CD4-positive, alpha-beta T cell treated with Interleukin-17A for 1 hour (primary cell): ENCODE data around the gene FEN1.

Source experiments
- DNase-seq: peaks from one replicate; pipeline ENCODE4 v3.0.0-alpha.2; 2020

Gene FEN1, protein sequence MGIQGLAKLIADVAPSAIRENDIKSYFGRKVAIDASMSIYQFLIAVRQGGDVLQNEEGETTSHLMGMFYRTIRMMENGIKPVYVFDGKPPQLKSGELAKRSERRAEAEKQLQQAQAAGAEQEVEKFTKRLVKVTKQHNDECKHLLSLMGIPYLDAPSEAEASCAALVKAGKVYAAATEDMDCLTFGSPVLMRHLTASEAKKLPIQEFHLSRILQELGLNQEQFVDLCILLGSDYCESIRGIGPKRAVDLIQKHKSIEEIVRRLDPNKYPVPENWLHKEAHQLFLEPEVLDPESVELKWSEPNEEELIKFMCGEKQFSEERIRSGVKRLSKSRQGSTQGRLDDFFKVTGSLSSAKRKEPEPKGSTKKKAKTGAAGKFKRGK

DNA sequence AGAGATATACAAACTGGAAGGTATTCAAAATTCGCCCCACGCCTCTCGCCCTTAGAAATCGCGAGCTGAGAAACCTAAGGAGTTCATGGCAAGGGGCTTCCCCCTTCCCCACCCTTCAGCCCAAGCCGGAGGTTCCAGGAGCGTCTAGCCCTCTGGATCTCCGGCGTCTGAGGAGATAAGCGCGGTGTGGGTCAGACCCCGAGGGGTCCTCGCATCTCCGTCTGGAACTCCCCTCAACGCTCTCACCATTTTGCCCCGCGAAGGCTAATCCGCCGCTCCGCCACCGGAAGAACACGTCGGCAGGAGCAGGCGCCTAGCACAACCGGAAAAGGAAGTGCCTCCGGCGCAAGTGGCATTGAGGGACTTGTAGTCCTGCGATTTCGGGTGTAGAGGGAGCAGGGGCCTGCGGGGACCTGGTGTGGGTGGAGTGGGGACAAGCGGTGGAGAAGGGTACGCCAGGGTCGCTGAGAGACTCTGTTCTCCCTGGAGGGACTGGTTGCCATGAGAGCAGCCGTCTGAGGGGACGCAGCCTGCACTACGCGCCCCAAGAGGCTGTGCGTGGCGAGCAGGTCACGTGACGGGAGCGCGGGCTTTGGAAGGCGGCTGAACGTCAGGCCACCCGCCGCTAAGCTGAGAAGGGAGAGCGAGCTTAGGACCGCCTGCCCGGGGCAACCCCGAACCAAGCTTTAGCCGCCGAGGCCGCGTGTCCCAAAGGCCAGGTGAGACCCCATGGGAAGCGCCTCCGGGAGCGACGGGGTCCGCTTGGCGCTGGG, at the start of gene FEN1, which contains the start of gene TMEM258:
TSS of gene FEN1 (plus strand) at position 602 of the 773 bp plus-strand sequence. CDS start 2,451 bp downstream, outside the sequence.
TSS of gene TMEM258 (minus strand) at position 290 of the 773 bp plus-strand sequence. CDS start at position 249, 41 bp downstream.
- DNase-seq: peak; percentile 90

DNA sequence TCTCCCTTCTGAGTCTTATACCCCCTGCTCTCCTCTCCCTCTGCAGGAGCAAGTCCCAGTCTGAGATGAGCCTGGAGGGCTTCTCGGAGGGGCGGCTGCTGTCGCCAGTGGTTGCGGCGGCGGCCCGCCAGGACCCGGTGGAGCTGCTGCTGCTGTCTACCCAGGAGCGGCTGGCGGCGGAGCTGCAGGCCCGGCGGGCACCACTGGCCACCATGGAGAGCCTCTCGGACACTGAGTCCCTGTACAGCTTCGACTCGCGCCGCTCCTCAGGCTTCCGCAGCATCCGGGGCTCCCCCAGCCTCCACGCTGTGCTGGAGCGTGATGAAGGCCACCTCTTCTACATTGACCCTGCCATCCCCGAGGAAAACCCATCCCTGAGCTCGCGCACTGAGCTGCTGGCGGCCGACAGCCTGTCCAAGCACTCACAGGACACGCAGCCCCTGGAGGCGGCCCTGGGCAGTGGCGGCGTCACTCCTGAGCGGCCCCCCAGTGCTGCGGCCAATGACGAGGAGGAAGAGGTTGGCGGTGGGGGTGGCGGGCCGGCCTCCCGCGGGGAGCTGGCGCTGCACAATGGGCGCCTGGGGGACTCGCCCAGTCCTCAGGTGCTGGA, 49.1 kb upstream of the FEN1 start:
- DNase-seq: no peak

DNA sequence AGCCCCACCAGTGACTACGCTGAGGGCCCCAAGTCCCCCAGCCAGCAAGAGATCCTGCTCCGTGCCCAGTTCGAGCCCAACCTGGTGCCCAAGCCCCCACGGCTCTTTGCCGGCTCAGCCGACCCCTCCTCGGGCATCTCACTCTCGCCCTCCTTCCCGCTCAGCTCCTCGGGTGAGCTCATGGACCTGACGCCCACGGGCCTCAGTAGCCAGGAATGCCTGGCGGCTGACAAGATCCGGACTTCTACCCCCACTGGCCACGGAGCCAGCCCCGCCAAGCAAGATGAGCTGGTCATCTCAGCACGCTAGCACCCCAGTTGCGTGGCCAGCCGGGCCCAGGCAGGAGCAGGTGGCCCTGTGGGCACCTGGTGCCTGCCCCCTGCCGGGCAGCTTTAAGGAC, 48.5 kb upstream of the FEN1 start:
- DNase-seq: no peak

DNA sequence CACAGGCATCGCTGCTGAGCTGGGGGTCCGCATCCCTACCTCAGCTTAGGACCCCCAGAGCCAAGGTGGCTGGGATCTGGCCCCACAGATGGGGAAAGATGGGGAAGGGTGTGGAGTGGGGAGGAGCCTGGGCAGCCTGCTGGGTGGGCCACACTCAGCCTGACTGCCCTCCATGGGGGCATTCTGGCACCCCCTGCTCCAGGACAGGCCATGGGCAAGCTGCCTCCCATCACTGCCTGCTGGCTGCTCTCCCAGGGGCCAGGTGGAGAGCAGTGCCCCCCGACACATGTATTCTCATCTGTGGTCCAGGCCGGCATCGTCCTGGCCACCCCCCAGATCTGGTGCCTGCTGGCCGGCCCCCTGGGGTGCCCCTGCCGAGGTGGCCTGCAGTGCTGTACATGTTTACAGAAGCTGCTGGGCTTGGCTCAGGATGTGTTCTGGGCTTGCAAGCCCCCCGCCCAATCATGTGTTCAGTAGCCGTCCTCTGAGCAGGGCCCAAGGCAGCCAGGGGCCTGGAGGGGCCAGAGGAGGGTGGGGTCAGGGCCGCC, 48.0 kb upstream of the FEN1 start:
- DNase-seq: no peak

DNA sequence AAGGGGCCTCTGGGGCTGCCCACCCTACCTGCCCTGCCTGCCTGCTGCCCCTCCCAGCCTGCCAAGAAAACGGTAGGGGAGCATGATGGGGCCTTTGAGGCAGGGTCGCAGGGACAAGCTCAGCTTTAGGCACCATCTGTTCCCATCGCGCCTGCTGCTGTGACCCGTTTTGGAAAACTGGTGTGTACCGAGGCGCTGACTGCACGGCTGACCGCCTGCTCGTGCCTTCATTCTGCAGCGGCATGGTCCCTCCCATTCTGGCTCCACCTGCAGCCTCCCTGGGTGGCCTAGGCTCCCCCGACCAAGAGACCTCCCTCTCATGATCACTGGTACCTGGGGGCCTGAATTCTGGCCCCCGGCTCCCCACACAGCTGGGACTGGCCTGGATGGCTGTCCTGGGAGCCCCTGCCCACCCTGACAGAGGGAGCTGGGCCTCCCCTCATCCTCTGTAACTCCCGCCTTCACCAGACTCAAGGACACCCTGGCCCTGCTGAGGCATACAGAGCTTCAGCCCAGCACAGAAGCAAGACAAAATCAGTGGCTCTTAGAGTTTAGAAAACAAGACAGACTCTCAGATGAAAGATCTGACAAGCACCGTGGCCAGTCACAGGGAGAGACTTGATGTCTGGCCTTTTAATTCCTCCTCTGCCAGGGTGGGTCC, 46.8 kb upstream of the FEN1 start:
- no peak for DNase-seq

DNA sequence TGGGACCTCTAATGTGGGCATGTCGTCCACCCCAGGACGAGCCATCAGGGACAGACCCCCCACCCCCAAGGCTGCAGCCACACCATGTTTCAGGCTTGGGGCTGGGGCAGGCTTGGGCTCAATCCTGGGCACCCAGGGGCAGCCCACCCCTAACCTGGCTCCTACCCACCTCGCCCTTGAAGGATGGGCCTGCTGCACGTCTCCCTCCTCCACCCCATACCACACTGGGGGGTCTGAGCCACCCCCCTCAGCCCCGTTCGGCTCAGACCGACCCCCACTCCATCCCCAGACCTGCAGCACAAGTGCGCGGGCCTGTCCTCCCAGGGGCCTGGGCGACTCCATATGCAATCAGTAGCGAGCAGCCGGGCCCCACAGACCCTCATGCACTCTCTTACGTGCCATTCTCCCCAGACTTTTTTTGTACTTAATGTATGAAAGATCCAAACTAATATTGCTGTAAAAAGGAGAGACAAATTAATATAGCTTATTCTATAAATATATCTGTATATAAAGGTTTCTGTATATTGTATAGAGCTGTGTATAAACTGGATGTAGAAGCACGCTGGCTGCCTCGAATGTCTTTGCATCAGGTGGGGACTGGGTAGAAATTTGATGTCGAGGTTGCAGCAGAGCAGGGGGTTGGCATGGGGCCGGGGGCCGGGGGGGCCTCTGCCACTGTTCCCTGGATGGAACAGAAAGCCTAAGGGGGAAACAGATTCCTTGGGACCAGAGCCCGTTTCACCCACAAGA, 46.1 kb upstream of the FEN1 start:
- DNase-seq: no peak

DNA sequence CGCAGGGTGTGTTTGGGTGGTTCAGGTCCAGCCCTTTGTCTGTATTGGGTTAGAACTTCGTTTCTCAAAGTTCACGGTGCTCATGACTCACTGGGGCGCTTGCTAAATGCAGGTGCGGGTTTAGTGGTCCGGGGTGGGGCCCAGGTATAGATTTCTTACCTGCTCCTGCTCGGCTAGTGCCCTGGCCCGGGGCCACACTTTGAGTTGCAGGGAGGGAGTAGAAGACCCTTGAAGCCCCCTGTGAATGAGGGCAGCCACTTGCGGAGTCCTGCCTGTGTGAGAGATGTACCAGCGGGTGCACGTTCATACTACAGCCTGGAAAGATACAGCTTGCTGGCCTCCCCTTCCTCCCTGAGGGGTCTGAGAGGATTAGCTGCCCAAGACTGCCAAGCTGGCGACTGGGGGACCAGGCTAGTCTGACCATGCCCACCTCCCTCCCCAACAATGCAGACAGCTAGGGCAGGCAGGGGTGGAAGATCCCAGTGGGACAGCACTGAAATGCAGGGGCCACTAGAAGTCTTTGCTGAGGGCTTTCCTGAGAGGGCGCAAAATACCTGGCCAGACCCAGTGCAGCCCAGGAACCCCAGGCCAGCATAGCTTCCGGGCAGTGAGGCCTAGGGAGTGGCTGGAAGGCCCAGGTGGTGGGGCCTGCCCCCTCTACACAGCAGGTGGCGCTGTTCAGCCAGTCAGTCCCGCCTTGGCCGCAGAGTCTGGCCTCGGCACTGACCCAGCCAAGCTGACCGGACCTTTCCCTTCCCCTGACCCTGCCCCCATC, 45.3 kb upstream of the FEN1 start:
- peak; percentile 21 for DNase-seq

DNA sequence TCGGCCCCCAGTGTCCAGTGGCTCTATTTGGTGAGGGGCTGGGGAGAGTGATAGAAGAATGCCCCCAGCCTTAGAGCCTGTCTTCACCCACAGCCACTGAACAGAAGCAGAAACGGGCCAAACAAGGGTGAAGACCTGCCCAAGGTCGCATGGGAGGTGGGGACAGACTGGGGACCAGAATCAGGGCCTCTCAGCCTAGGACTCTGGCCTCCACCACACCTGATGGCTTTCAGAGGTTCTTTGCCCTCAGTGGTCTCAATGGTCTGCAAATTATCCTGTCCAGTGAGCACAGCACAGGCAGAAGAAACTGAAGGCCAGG, 44.8 kb upstream of the FEN1 start:
- no peak for DNase-seq

DNA sequence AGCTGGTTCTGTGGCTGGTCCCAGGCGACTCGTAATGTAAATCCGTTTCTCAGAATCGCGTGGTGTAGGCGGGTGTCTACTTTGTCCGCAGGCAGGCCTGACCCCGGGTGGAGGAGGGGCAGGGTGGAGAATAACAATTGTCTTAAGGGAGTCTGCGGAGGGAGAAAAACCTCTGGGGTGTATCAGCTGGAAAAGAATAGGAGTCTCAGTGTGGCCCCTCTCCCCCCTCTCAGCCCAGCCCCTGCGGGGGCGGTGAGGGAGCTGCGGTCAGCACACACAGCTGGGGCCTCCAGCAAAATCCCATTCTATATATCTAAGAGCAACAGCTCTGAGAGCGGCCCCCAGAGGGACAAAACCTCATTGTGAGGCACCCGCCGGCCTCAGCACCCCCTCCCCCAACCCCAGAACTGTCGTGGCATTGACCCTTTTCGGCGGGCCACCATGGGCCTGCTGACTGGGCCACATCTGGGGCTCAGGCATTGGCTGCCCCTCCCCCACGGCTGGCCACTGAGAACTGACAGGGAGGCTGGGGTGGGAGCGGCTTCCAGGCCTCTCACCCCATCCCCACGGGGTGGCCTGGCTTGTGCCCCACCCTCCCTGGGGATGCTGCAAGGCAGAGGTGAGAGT, 43.0 kb upstream of the FEN1 start:
- no peak for DNase-seq

DNA sequence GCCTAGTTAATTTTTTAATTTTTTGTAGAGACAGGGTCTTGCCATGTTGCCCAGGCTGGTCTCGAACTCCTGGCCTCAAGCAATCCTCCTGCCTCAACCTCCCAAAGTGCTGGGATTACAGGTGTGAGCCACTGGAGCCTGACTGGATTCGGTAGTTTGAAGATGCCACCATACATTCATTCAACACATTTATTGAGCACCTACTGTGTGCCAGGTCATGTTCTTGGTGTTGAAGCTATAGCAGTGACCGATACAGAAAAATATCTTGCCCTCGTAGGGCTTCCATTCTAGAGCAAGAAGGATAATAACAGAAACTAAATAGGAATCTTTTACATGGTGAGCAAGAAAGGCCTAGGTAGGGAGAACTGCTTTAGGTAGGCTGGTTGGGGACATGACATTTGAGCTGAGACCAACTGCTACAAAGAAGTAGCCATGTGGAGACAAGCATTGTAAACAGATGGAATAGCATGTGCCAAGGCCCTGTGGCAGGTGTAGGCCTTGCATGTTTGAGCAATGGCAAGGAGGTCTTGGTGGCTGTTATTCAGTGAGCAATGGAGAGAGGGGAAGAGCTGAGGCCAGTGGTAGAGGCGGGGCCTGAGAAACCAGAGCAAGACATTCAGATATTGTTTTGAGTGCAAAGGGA, 42.0 kb upstream of the FEN1 start:
- no peak for DNase-seq

DNA sequence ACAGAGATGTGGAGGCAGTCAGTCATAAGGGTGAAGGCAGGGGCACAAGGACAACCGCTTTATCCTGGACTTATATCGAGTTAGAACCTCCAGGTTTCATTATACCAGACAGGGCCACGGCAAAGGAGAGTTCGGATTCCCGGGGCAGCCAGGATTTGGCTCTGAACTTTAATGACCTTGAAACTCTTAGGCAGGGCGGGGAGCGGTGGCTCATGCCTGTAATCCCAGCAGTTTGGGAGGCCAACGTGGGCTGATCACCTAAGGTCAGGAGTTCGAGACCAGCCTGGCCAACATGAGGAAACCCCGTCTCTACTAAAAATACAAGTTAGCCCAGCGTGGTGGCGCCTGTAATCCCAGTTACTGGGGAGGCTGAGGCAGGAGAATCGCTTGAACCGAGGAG, 41.3 kb upstream of the FEN1 start:
- no peak for DNase-seq

DNA sequence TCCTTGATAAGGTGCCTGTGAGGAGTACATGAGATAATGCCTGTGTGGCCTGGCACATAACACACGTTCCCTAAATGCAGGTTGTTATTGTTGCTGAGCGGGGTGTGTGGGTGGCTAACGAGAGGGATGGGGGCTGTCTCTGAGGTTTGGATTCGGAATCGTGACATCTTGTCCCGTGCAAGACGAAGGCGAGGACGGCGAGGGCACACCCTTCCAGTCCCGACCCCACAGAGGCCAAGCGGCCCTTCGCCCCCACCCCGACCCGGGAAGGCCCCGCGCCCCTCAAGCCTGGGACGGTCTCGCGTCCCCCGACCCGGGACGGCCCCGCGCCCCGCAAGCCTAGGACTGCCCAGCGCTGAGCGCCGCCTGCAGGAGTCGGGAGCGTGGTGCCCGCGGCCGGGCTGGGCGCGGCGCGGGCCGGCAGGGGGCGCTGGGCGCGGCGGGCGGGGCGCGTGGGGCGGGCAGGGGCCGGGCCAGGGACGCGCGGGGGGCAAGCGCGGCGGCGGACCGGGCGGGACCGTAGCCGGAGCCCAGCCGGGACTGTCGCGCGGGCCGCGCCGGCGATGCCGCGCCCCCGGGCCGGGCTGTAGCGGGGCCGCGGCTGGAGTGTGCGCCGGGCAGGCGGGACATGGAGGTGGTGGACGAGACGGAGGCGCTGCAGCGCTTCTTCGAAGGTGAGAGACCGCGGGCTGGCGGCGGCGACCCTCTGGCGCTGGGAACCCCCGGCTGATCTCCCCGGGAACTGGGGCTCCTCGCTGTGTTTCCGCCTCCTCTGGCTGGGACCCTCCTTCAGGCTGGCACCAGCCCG, 40.4 kb upstream of the FEN1 start, which contains the start of gene MYRF:
TSS of gene MYRF (plus strand) at position 520 of the 808 bp plus-strand sequence. CDS start at position 629, 109 bp downstream.
- DNase-seq: peak; percentile 56

DNA sequence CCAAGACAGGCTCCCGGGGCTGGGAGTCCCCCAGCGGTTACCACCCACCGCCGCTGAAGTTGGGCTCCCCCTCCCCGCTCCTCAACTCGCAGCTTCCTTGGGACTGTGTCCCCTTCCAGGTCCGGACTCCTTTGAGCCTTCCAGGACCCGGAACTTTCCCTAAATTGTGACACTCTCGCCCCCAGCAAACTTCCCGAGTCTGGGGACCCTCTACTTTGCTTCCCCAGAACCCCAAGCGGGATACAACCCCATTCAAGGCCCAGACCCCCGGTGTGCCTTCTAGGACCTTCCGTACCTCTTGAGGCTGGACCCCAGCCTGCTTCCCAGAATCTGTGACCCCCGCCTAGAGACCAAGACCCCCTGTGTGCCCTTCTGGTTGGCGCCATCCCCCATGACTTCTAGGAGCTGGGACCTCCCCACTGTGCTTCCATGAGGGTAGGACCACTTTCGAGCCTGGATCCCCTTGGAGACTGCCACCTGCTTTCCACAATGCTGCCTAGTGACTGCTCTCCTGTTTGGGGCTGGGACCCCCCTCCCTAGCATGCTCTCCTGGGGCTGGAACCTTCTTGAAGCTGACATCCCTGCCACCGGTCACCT, 39.7 kb upstream of the FEN1 start:
- DNase-seq: no peak

DNA sequence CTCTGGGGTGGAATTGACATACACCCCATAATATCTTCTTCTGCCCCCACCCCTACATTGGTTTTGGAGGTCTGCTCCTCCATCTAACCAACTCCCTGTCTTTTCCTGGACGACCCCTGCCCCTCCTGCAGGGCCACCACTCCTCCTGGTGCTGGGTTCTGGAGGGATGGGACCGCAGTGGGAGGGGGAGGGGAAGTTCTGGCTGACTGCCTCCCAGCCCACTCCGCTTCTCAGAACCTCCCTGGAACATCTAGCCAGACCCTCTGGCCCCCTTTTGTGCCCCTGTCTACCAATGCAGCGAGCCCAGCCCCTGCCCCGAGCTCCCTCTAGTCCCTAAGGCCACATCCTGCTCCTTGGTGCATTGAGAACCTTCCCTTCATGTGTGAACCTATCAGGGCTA, 39.0 kb upstream of the FEN1 start:
- DNase-seq: no peak

DNA sequence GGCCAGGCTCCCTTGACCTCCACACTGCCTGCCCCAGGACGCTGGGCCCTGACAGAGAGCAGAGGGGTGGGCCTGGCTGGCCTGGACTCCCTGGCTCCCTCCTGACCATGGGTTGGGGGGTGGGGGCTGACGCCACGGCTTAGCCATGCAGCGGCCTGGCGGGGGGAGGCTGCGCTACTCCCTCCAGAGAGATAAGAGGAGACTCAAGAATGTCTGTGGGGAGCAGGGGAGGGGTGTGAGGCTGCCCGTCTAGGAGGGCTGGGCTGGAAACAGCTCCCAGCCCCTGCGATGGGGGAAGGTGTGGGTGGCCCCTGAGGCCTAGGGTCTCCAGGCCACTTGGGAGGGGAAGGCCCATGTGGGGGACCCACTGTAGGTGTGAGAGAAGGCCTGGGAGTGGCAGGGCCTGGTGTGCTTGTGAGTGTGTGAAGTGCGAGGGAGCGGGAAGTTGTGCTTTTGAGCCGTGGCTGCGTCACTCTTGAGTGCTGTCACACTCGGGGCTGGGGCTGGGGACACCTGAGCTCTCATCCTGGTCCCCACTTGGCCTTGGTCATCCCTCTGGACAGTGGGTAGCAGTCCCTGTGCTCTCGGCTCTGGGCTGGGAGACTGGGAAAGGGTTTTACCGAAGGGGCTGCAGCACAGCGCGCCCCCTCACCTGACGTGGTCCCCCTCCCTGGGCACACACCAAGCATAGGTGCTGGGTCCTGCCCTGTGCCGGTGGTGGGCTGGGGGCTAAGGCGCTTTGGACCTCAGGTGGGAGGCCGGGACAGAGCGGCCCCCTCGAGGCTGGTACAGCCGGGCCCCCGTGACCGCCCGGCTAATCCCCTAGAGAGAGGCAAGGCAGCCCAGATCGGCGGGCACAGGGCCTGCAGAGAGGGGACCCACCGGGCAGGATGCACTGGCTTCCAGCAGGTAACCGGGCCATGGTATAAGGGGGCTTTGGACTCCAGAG, 37.9 kb upstream of the FEN1 start:
- DNase-seq: no peak

DNA sequence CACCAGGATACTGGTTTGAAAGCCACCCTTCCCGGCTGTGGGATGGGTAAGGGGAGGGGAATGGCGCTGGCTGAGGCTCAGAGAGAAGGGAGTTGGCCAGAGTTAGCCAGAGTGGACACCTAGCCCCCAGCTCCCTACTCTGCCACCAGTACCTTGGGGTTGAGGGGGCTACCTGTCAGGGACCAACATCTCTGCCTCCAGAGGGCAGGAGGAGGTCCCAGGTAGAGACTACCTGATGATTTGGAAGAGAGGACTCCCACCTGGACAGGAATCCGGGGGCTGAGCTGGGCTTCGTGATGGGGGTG, 36.6 kb upstream of the FEN1 start:
- no peak for DNase-seq

DNA sequence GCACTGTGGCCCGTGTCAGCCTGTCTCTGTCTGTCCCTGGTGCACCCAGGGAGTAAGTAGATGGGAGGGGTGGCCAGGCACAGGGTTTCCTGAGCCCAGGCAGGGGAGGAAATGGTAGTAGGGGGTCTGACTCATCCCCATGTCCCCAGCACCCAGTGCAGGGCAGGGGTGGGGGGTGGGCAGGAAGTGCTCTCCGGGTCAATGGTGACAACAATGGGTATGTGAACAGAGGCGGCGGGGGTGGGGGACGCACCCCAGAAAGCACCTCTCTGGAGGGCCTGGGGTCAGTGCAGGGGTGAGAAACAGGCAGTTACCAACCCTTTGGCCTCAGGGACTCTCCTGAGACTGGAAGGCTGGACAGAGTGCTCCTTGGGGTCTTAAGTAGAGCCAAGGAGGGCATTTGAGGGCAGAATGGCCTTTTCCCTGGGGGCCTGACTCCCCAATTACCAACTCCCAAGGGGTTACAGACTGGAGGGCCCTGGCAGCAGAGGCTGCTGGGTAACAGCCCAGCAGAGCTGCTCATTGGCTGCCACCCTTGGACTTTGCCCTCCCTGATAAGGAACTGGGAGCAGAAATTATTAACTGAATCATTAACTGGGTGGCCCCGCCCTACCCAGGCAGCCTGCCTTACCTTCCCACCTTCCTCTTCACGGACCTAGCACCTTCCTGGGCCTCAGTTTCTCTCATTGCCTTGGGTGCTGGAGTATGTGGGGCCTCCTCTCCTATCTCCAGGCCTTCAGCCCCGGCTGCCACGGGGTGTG, 36.1 kb upstream of the FEN1 start:
- DNase-seq: no peak
